ENCODE measurements around the gene TOR2A. TPM values are rescaled to one million over a fixed set of nuclear protein-coding genes. Genes with fewer than 3 reads are reported as not detected.

TOR2A gene
- total and polyA plus RNA-seq, 9 of the 15 experiments (the other 6 are each of a cell fraction or from before 2014, with no cell fraction given), result 0.80 to 25.9 (median 11.1) TPM

- TF ChIP-seq RERE (CRISPR knock-in tag; IDR thresholded peaks at IDR 0.05; ENCODE audit: borderline replicate concordance), result no peak
- no peak for TF ChIP-seq ZBTB17 (CRISPR knock-in tag; IDR thresholded peaks at IDR 0.05)
- TF ChIP-seq HDAC2 (IDR thresholded peaks at IDR 0.05), result peak; percentile 65; the same call in 1 of the 2 replicates
- TF ChIP-seq VEZF1 (CRISPR knock-in tag; IDR thresholded peaks at IDR 0.05), result peak; percentile 52
- peak; percentile 49; the same call in 1 of the 2 replicates for TF ChIP-seq MIER1 (IDR thresholded peaks at IDR 0.05; ENCODE audit: low read depth)
- no peak; a peak in 2 of 4 replicates for TF ChIP-seq SIN3A (IDR thresholded peaks at IDR 0.05; ENCODE audit: borderline replicate concordance in 2 of 2, control insufficient read depth in 1 of 2, low read depth in 2 of 2, low read length in 2 of 2)
- peak in 1 of 2 experiments; percentile 91; a peak in 2 of 4 replicates for TF ChIP-seq CSDE1 (IDR thresholded peaks at IDR 0.05)
- no peak for TF ChIP-seq PTRF (tag; IDR thresholded peaks at IDR 0.05)
- TF ChIP-seq ZNF583 (CRISPR knock-in tag; IDR thresholded peaks at IDR 0.05), result no peak
- 0 out of 2 replicates have a peak, but pooled peaks have one; percentile 38 for TF ChIP-seq FOXJ2 (tag; IDR thresholded peaks at IDR 0.05)
- TF ChIP-seq RB1 (IDR thresholded peaks at IDR 0.05; ENCODE audit: low read depth), result no peak
- TF ChIP-seq ILK (tag; IDR thresholded peaks at IDR 0.05; ENCODE audit: borderline replicate concordance, low read depth), result no peak
- TF ChIP-seq HMBOX1 (IDR thresholded peaks at IDR 0.05), result no peak
- no peak for TF ChIP-seq SIX5 (IDR thresholded peaks at IDR 0.05; ENCODE audit: borderline replicate concordance in 1 of 2, insufficient read depth in 1 of 2, low read depth in 1 of 2, low read length in 2 of 2)
- no peak for TF ChIP-seq NR3C1 (CRISPR knock-in tag; IDR thresholded peaks at IDR 0.05)
- no peak for TF ChIP-seq TAF15 (IDR thresholded peaks at IDR 0.05; ENCODE audit: low read depth, low read length)
- 0 out of 2 replicates have a peak, but pooled peaks have one; percentile 4 for TF ChIP-seq HLTF (IDR thresholded peaks at IDR 0.05)
- no peak for TF ChIP-seq TOE1 (IDR thresholded peaks at IDR 0.05; ENCODE audit: borderline replicate concordance)
- no peak for TF ChIP-seq TOE1 (CRISPR knock-in tag; IDR thresholded peaks at IDR 0.05; ENCODE audit: borderline replicate concordance, low read depth)
Measured at GRCh38 chr9:127742435-127743088, 7.5 kb upstream of the TOR2A start (continued).
